ENCODE data around the gene MMP15. TPM values are rescaled to one million over a fixed set of nuclear protein-coding genes. Genes with fewer than 3 reads are reported as not detected.
A peak's percentile ranks its signal among the peaks of the same experiment; 100 is the strongest.
"Not testable (repeated sequence)": the region's sequence is repeated elsewhere in the genome, so short reads cannot be mapped to it uniquely, and the experiment has no call there.

Gene MMP15
- total RNA-seq, result 10 to 100 TPM; 38.2 to 88.4 (median 59.3) TPM
- 10 to 100 TPM; 24.4 to 31.4 TPM for polyA plus RNA-seq
- long read RNA-seq, donor 1, full-length matches to known transcripts, result 4 of 30 reads
- long read RNA-seq, donor 1, partial matches to known transcripts, result 26 of 30 reads
- long read RNA-seq, donor 1, other reads (novel, unspliced or antisense), result 0 of 30 reads
- long read RNA-seq, donor 2, full-length matches to known transcripts, result 3 of 18 reads
- long read RNA-seq, donor 2, partial matches to known transcripts, result 15 of 18 reads
- long read RNA-seq, donor 2, other reads (novel, unspliced or antisense), result 0 of 18 reads
- long read RNA-seq, donor 3, full-length matches to known transcripts, result 1 of 17 reads
- long read RNA-seq, donor 3, partial matches to known transcripts, result 16 of 17 reads
- long read RNA-seq, donor 3, other reads (novel, unspliced or antisense), result 0 of 17 reads

DNA sequence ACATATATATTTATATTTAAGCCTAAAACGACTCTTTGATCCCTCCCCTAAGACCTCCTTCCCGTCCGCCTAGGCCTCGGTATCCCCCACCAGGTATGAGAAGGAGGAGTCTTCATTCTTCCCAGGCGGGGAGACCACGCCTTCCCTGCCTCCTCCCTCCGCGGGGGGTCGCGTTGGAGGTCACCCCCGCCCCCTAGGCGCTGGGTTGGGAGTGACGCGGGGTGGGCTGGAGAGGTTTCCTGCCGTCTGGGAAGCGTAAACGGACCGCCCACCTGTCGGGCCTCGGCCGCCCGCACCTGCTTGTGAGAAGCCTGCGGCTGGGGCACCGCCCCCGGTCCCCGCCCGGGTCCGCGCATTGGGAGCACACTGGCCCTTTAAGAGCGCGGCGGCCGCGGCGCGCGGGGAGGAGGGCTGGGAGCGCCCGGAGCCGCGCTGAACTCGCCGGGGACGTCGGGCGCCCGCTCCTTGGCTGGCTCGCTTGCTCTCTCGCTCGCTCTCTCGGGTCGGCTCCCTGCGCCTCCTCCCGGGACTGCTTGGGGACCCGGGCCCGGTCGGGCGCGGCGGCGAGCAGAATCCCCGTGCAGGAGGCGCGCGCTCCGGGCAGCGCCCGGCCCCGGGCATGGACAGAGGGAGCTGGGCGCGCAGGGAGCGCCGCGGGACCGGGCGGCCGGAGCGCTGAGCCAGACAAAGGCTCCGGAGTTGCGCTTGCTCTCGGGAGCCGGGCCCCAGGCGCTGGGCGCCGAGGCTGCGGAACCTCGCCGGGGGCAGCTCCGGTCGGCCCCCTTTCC lies at the start of gene MMP15:
MMP15 (plus strand) TSS at position 404 of the 788 bp plus-strand sequence. CDS start 597 bp downstream, outside the sequence.
- H3K27ac ChIP-seq, result peak within 1 kb of the TSS; percentile 72 to 99 (median 94)
- DNase-seq (peak; percentile 76 to 80), ATAC-seq (peak; percentile 50 to 72 (median 61))
- H3K9me3 ChIP-seq, result no peaks in the 10 kb centered on the region
- peak within 1 kb of the TSS; percentile 60 to 95 (median 89) for H3K4me3 ChIP-seq
- H3K36me3 ChIP-seq, result peaks cover 0 to 6% (median 0%) of the 10 kb centered on the region in 9 donors
- intact Hi-C loops (cut with DNase I), result loop anchor here in 6 of 10 donors (2.0 to 10.0 kb wide), 4 partner anchors 55 to 169 kb away; partner anchors contain the start of genes CSNK2A2 (in 4 of the 6) and CFAP20 (in 1 of the 6)
- H3K27me3 ChIP-seq, result peaks cover 0 to 43% (median 0%) of the 10 kb centered on the region in 7 donors
- TF ChIP-seq, protein P1, sequence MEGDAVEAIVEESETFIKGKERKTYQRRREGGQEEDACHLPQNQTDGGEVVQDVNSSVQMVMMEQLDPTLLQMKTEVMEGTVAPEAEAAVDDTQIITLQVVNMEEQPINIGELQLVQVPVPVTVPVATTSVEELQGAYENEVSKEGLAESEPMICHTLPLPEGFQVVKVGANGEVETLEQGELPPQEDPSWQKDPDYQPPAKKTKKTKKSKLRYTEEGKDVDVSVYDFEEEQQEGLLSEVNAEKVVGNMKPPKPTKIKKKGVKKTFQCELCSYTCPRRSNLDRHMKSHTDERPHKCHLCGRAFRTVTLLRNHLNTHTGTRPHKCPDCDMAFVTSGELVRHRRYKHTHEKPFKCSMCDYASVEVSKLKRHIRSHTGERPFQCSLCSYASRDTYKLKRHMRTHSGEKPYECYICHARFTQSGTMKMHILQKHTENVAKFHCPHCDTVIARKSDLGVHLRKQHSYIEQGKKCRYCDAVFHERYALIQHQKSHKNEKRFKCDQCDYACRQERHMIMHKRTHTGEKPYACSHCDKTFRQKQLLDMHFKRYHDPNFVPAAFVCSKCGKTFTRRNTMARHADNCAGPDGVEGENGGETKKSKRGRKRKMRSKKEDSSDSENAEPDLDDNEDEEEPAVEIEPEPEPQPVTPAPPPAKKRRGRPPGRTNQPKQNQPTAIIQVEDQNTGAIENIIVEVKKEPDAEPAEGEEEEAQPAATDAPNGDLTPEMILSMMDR (IDR thresholded peaks at IDR 0.05), result no peak
- H3K4me1 ChIP-seq, result peaks cover 33 to 93% (median 77%) of the 10 kb centered on the region in 9 donors
- 0 to 1% methylated on average over 75 to 89 of the region's 90 CpGs for WGBS, 2 donors

DNA sequence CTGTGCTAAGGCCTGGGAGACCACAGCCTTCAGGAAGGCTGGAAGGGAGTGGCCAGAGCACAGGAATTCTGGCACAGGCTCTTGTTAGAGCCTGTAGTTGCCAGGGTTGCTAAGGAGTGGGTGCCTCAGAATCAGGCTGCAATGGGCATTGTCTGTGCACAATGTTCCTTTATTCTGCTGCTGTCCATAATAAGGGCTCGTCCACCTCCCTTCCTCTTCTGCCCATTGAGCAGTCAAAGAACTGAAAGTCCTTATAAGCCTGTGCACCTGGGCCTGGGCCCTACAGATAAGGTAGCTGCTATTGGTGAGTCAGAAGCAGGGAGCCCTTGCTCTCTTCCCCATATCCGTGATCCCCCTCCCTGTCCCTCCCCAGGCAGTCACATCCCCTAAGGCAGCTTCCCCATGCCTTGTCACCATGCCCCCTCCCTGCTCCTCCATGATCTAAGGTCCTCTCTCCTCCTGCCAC lies 49.2 kb upstream of the MMP15 start:
- WGBS, 2 donors, result 37 to 48% methylated on average over 2 of the region's 2 CpGs
- no peaks in the 10 kb centered on the region for H3K27me3 ChIP-seq
- H3K4me3 ChIP-seq, result no peak overlapping the region
- peak overlapping the region in 2 of 10 donors; percentile 23 to 61 for H3K27ac ChIP-seq
- intact Hi-C loops (cut with DNase I), result loop anchor here in 1 of 10 donors (5.0 kb wide), 1 partner anchor 39 kb away; no protein-coding TSS in a partner anchor
- ATAC-seq (peak; percentile 55 to 96 (median 85)), DNase-seq (no peak)
- no peaks in the 10 kb centered on the region for H3K36me3 ChIP-seq
- peaks cover 0 to 8% (median 0%) of the 10 kb centered on the region in 9 donors for H3K4me1 ChIP-seq
- H3K9me3 ChIP-seq, result no peaks in the 10 kb centered on the region
- TF ChIP-seq, protein P1 (IDR thresholded peaks at IDR 0.05), result no peak

DNA sequence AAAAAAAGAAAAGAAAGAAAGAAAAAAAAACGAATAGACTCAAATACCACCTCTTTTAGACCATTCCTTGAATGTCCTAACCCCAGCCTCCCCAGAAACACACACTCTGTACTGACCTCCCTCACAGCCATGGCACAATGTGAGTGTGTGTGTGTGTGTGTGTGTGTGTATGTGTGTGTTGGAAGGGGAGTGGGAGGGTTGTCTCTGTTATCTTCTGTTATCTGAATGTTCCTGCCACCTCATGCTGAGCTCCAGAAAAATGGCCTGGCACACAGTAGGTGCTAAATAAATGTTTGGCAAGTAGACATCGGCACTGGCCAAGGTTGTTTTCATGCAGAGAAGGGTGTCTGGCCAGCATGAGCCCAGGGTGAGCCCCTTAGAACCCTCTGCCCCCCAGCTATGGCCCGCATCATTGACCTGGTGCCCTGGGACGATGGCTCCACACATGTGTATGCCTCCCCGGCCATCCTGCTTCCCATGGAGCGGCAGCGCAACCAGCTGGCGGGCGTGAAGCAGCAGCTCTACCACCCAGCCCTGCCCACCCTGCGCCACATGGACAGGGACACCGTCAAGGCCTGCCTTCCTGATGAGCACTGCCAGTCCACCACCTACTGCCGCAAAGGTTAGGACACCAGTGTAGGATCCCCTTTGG lies 48.0 kb upstream of the MMP15 start:
- DNase-seq (no peak), ATAC-seq (peak in 1 of 8 donors; percentile 30)
- Histone ChIP-seq H3K4me1 (peaks cover 0 to 8% (median 0%) of the 10 kb centered on the region in 9 donors), H3K36me3 (no peaks in the 10 kb centered on the region), H3K27me3 (no peaks in the 10 kb centered on the region), H3K27ac (no peak overlapping the region), H3K4me3 (no peak overlapping the region), H3K9me3 (no peaks in the 10 kb centered on the region)
- intact Hi-C loops (cut with DNase I), result loop anchor here in 1 of 10 donors (5.0 kb wide), 1 partner anchor 40 kb away; no protein-coding TSS in a partner anchor
- 78 to 82% methylated on average over 12 of the region's 12 CpGs for WGBS, 2 donors
- TF ChIP-seq, protein P1 (IDR thresholded peaks at IDR 0.05), result no peak

DNA sequence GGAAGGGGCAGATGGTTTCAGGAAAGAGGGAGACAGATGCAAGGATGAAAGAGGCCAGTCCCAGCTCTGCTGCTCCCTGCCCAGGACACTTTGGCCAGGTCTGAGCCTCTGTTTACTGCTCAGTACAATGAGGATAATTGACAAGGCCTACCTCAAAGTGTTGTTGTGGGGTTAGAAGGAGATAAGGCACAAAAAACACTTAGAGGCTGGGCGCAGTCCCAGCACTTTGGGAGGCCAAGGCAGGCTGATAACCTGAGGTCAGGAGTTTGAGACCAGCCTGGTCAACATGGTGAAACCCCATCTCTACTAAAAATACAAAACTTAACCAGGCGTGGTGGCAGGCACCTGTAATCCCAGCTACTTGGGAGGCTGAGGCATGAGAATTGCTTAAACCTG lies 47.5 kb upstream of the MMP15 start:
- H3K27me3 ChIP-seq, H3K4me1 ChIP-seq, DNase-seq, H3K9me3 ChIP-seq, H3K36me3 ChIP-seq, ATAC-seq, H3K4me3 ChIP-seq, H3K27ac ChIP-seq: not testable (repeated sequence)
- intact Hi-C loops (cut with DNase I), result loop anchor here in 1 of 10 donors (5.0 kb wide), 1 partner anchor 41 kb away; no protein-coding TSS in a partner anchor
- WGBS, 2 donors, result 95 to 96% methylated on average over 2 of the region's 2 CpGs
